Astrocyte (in vitro differentiated cells and primary cell): ENCODE data around the gene DLGAP1. TPM values are rescaled to one million over a fixed set of nuclear protein-coding genes. Genes with fewer than 3 reads are reported as not detected.

Source experiments
- DNase-seq: peaks from one replicate; pipeline ENCODE4 v3.0.0-alpha.2; 2010; ENCODE audit warnings: low read depth
- FAIRE-seq: peaks from 2 replicates; lab custom pipeline; 2011; peaks lifted over from hg19 to GRCh38; lab: Jason Lieb, UNC
- H2AFZ ChIP-seq: 2 replicates; pipeline ENCODE4 v1.6.0; 2012; ENCODE audit warnings: low read depth, low read length, inconsistent platforms
- H3K27ac ChIP-seq: 2 replicates; pipeline ENCODE4 v1.5.1; 2011; ENCODE audit warnings: low read depth, low read length, inconsistent platforms
- H3K27me3 ChIP-seq: 2 replicates; pipeline ENCODE4 v1.6.0; 2011; ENCODE audit warnings: low read length, inconsistent platforms; ENCODE audit not compliant: insufficient read depth
- H3K36me3 ChIP-seq: 2 replicates; pipeline ENCODE4 v1.5.1; 2011; ENCODE audit warnings: low read length, inconsistent platforms; ENCODE audit not compliant: insufficient read depth
- H3K4me1 ChIP-seq: 2 replicates; pipeline ENCODE4 v1.5.1; 2011; ENCODE audit warnings: low read length, inconsistent platforms; ENCODE audit not compliant: insufficient read depth
- H3K4me2 ChIP-seq: 2 replicates; pipeline ENCODE4 v1.6.0; 2012; ENCODE audit warnings: low read length, inconsistent platforms
- H3K4me3 ChIP-seq: 2 replicates; pipeline ENCODE4 v1.5.1; 2011; ENCODE audit warnings: low read depth, mild to moderate bottlenecking, low read length, inconsistent platforms; ENCODE audit not compliant: insufficient read depth
- H3K79me2 ChIP-seq: 2 replicates; pipeline ENCODE4 v1.6.0; 2012; ENCODE audit warnings: mild to moderate bottlenecking, low read length, inconsistent platforms; ENCODE audit not compliant: insufficient read depth
- H3K9ac ChIP-seq: 2 replicates; pipeline ENCODE4 v1.6.0; 2012; ENCODE audit warnings: mild to moderate bottlenecking, low read length, inconsistent platforms
- H3K9me3 ChIP-seq: 2 replicates; pipeline ENCODE4 v1.5.1; 2012; ENCODE audit warnings: low read depth, mild to moderate bottlenecking, low read length, inconsistent platforms; ENCODE audit not compliant: insufficient read depth
- H4K20me1 ChIP-seq: 2 replicates; pipeline ENCODE4 v1.6.0; 2012; ENCODE audit warnings: low read length, inconsistent platforms; ENCODE audit not compliant: insufficient read depth
- H3K27ac Mint-ChIP-seq: one replicate; pipeline ENCODE4 v1.8.0; 2021; ENCODE audit warnings: mild to moderate bottlenecking, mixed read lengths; ENCODE audit not compliant: unreplicated experiment
- H3K27me3 Mint-ChIP-seq: one replicate; pipeline ENCODE4 v1.8.0; 2021; ENCODE audit warnings: low read depth, mixed read lengths; ENCODE audit not compliant: unreplicated experiment
- H3K36me3 Mint-ChIP-seq: one replicate; pipeline ENCODE4 v1.8.0; 2021; ENCODE audit warnings: low read depth, mixed read lengths; ENCODE audit not compliant: unreplicated experiment
- H3K4me1 Mint-ChIP-seq: one replicate; pipeline ENCODE4 v1.8.0; 2021; ENCODE audit warnings: low read depth, mixed read lengths; ENCODE audit not compliant: unreplicated experiment
- H3K4me3 Mint-ChIP-seq: one replicate; pipeline ENCODE4 v1.8.0; 2021; ENCODE audit warnings: mild to moderate bottlenecking, moderate library complexity, mixed read lengths; ENCODE audit not compliant: unreplicated experiment
- H3K9me3 Mint-ChIP-seq: one replicate; pipeline ENCODE4 v1.8.0; 2021; ENCODE audit warnings: mild to moderate bottlenecking, mixed read lengths; ENCODE audit not compliant: unreplicated experiment
- EZH2 ChIP-seq: IDR thresholded peaks from 2 replicates; pipeline ENCODE4 v1.6.1; 2012; ENCODE audit warnings: mild to moderate bottlenecking, low read length, inconsistent platforms; ENCODE audit not compliant: insufficient read depth
- total RNA-seq: library from RNA; stranded (reverse); gene quantifications from 2 replicates; pipeline ENCODE4 v1.2.1, GENCODE V29; 2021
- TF ChIP-seq, protein P1 (sequence below): IDR thresholded peaks from 2 replicates; pipeline ENCODE4 v1.5.1; 2011; ENCODE audit warnings: low read depth, mild to moderate bottlenecking, inconsistent platforms, low read length, moderate library complexity; ENCODE audit not compliant: insufficient read depth

DLGAP1 gene
- total RNA-seq, 1 donor from 2014 or later = 2.3 TPM

DNA sequence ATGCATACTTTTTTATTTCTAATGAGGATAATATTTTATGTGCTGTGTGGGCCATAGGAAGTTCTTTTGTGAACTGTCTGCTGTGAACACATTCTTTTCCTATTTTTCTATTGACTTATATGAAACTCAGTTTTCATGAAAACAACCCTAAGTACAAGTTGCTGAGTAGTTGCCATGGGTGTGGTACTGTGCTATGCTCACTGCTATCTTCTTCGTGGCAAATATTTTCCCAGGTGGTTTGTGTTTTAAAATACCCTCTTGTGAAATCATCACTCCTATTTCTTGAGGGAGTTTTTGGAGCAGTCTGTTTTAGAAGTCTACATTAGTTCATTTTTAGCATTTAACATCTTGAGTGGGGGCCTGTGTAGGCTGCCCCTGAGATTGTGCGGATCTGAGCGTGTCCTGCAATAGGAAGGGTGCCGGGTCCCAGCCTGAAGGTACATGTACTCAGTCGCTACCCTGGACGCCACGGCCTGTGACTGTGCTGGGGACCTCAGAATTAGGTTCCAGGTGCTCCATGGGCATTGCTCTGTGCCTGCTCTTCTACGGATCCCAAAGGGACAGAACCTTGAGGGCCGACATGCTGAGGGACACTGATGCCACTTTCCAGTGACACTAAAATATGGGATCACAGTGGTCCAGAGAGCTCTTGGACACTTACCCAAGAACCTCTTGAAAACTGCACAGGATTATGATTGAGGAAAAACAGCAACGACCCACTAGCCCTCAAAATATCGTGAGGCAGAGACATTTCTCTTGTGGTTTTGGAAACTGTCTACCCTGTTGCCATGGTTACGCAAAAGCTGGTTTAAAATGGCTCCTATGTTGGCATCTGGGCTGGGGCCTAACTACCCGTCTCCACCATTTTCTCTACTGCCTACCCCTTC, 524.7 kb downstream of the DLGAP1 start:
- H3K27ac ChIP-seq = no peak overlapping the region
- H3K4me2 ChIP-seq = no peak overlapping the region
- Mint-ChIP-seq H3K9me3 (no peaks in the 10 kb centered on the region), H3K4me3 (no peak overlapping the region), H3K4me1 (no peaks in the 10 kb centered on the region), H3K27me3 (no peaks in the 10 kb centered on the region), H3K36me3 (no peaks in the 10 kb centered on the region), H3K27ac (no peak overlapping the region)
- H4K20me1 ChIP-seq = no peaks in the 10 kb centered on the region
- no peak for DNase-seq
- no peak overlapping the region for H2AFZ ChIP-seq
- no peaks in the 10 kb centered on the region for H3K4me1 ChIP-seq
- H3K9ac ChIP-seq = no peak overlapping the region
- FAIRE-seq = no peak
- H3K4me3 ChIP-seq = no peak overlapping the region
- no peaks in the 10 kb centered on the region for H3K79me2 ChIP-seq
- no peaks in the 10 kb centered on the region for H3K9me3 ChIP-seq
- TF ChIP-seq, protein P1, sequence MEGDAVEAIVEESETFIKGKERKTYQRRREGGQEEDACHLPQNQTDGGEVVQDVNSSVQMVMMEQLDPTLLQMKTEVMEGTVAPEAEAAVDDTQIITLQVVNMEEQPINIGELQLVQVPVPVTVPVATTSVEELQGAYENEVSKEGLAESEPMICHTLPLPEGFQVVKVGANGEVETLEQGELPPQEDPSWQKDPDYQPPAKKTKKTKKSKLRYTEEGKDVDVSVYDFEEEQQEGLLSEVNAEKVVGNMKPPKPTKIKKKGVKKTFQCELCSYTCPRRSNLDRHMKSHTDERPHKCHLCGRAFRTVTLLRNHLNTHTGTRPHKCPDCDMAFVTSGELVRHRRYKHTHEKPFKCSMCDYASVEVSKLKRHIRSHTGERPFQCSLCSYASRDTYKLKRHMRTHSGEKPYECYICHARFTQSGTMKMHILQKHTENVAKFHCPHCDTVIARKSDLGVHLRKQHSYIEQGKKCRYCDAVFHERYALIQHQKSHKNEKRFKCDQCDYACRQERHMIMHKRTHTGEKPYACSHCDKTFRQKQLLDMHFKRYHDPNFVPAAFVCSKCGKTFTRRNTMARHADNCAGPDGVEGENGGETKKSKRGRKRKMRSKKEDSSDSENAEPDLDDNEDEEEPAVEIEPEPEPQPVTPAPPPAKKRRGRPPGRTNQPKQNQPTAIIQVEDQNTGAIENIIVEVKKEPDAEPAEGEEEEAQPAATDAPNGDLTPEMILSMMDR = no peak
- TF ChIP-seq EZH2 = no peak
- H3K27me3 ChIP-seq = no peaks in the 10 kb centered on the region
- no peaks in the 10 kb centered on the region for H3K36me3 ChIP-seq

DNA sequence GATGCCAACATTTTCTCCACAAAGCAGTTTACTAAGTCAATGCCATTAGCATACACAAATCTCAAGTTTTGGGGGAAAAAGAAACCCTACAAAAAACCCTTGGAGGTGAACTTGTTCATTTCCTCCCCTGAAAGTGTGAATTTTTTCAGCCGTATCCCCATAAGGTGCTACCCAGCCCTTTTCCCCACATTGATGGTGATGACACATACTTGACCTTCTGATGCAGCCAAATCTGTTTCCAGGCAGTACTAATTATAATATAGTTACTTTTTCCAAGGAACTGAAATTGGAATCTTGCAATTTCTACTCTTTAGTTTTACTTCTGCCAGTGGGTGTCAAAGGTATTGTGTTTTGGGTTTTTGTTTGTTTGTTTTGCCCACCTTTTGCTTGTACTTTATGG, 530.7 kb downstream of the DLGAP1 start:
- no peak for DNase-seq
- Mint-ChIP-seq H3K4me3 (no peak overlapping the region), H3K36me3 (no peaks in the 10 kb centered on the region)

More for the DNA sequence above, 530.7 kb downstream of the DLGAP1 start:
- peaks cover 12% of the 10 kb centered on the region for H3K4me1 Mint-ChIP-seq
- no peaks in the 10 kb centered on the region for H3K9me3 ChIP-seq
- no peaks in the 10 kb centered on the region for H4K20me1 ChIP-seq
- no peaks in the 10 kb centered on the region for H3K36me3 ChIP-seq
- peak overlapping the region; percentile 54 for H3K27ac ChIP-seq
- H3K4me2 ChIP-seq = peak overlapping the region; percentile 9
- no peaks in the 10 kb centered on the region for H3K27me3 Mint-ChIP-seq
- H3K9ac ChIP-seq = peak overlapping the region; percentile 33
- H3K27me3 ChIP-seq = no peaks in the 10 kb centered on the region
- TF ChIP-seq EZH2 = no peak
- TF ChIP-seq, protein P1 = no peak
- no peak overlapping the region for H3K4me3 ChIP-seq
- no peak for FAIRE-seq
- no peaks in the 10 kb centered on the region for H3K9me3 Mint-ChIP-seq
- no peak overlapping the region for H2AFZ ChIP-seq
- H3K79me2 ChIP-seq = no peaks in the 10 kb centered on the region
- no peak overlapping the region for H3K27ac Mint-ChIP-seq
- H3K4me1 ChIP-seq = peaks cover 12% of the 10 kb centered on the region
